ENCODE data around the gene PHAF1. TPM values are rescaled to one million over a fixed set of nuclear protein-coding genes. Genes with fewer than 3 reads are reported as not detected.

PHAF1 gene
- total and polyA plus RNA-seq, 9 of the 15 experiments (the other 6 are each of a cell fraction or from before 2014, with no cell fraction given), result 5.1 to 25.4 (median 13.8) TPM

GRCh38 chr16:67155295-67156142 lies 45.8 kb downstream of the PHAF1 start (continued):
- TF ChIP-seq ARID3A (IDR thresholded peaks at IDR 0.05; ENCODE audit: borderline replicate concordance, low read depth, low read length), result no peak
- peak; percentile 29; the same call in 1 of the 2 replicates for TF ChIP-seq SP1 (CRISPR knock-in tag; IDR thresholded peaks at IDR 0.05)
- no peak for TF ChIP-seq TRIM25 (IDR thresholded peaks at IDR 0.05; ENCODE audit: borderline replicate concordance)
- TF ChIP-seq SREBF2 (CRISPR knock-in tag; IDR thresholded peaks at IDR 0.05), result no peak
- TF ChIP-seq ZNF444 (CRISPR knock-in tag; IDR thresholded peaks at IDR 0.05), result no peak
- 0 out of 2 replicates have a peak, but pooled peaks have one; percentile 3 for TF ChIP-seq EP300 (IDR thresholded peaks at IDR 0.05; ENCODE audit: low read length)
- no peak for TF ChIP-seq POLR2G (IDR thresholded peaks at IDR 0.05; ENCODE audit: low read depth, low read length)
- TF ChIP-seq NR1H2 (CRISPR knock-in tag; IDR thresholded peaks at IDR 0.05), result no peak
- TF ChIP-seq SRSF3 (IDR thresholded peaks at IDR 0.05; ENCODE audit: insufficient read depth, low read length), result no peak
- TF ChIP-seq PHF8 (IDR thresholded peaks at IDR 0.05; ENCODE audit: borderline replicate concordance, low read length), result no peak
- no peak for TF ChIP-seq NR2C1 (IDR thresholded peaks at IDR 0.05)
- no peak for TF ChIP-seq NR2C1 (tag; IDR thresholded peaks at IDR 0.05)
- peak; percentile 84; the same call in 1 of the 2 replicates for TF ChIP-seq XRCC5 (IDR thresholded peaks at IDR 0.05; ENCODE audit: low read depth, low read length)
- TF ChIP-seq TARDBP (IDR thresholded peaks at IDR 0.05), result no peak
- TF ChIP-seq XRCC4 (IDR thresholded peaks at IDR 0.05; ENCODE audit: extremely low read depth, insufficient read depth, insufficient read length), result no peak
- TF ChIP-seq ZNF232 (CRISPR knock-in tag; IDR thresholded peaks at IDR 0.05), result no peak
- TF ChIP-seq ESRRB (CRISPR knock-in tag; IDR thresholded peaks at IDR 0.05; ENCODE audit: borderline replicate concordance), result no peak
- TF ChIP-seq SPI1 (IDR thresholded peaks at IDR 0.05; ENCODE audit: borderline replicate concordance, low read depth, low read length), result no peak; the same call in 1 of the 2 replicates
- TF ChIP-seq ETV5 (CRISPR knock-in tag; IDR thresholded peaks at IDR 0.05; ENCODE audit: low read depth), result 0 out of 2 replicates have a peak, but pooled peaks have one; percentile 48
- no peak for TF ChIP-seq CEBPG (CRISPR knock-in tag; IDR thresholded peaks at IDR 0.05)
- TF ChIP-seq CEBPG (tag; conservative IDR thresholded peaks at IDR 0.05 in 1 of 2, IDR thresholded peaks at IDR 0.05 in 1 of 2), result no peak
- no peak for TF ChIP-seq ATF6 (CRISPR knock-in tag; IDR thresholded peaks at IDR 0.05)
- no peak for TF ChIP-seq SIX5 (IDR thresholded peaks at IDR 0.05; ENCODE audit: borderline replicate concordance in 1 of 2, insufficient read depth in 1 of 2, low read depth in 1 of 2, low read length in 2 of 2)

Measured in K562 (cell line).